IPS-18a (cell line): ENCODE results near the gene THBS3.

Experiments used
- H3K27ac ChIP-seq: one replicate; pipeline ENCODE4 v1.5.1; 2013; ENCODE audit warnings: low read length
- H3K27me3 ChIP-seq: one replicate; pipeline ENCODE4 v1.6.1; 2013; ENCODE audit warnings: mild to moderate bottlenecking, low read length; ENCODE audit not compliant: control insufficient read depth, insufficient read depth
- H3K36me3 ChIP-seq: one replicate; pipeline ENCODE4 v1.6.1; 2013; ENCODE audit warnings: low read depth, low read length; ENCODE audit not compliant: control insufficient read depth
- H3K4me1 ChIP-seq: one replicate; pipeline ENCODE4 v1.6.1; 2013; ENCODE audit warnings: low read depth, low read length; ENCODE audit not compliant: control insufficient read depth
- H3K4me3 ChIP-seq: one replicate; pipeline ENCODE4 v1.5.1; 2013; ENCODE audit warnings: low read length
- H3K9ac ChIP-seq: one replicate; pipeline ENCODE4 v1.6.1; 2013; ENCODE audit warnings: mild to moderate bottlenecking, low read length, moderate library complexity
- H3K9me3 ChIP-seq: one replicate; pipeline ENCODE4 v1.6.1; 2013; ENCODE audit warnings: low read depth, low read length; ENCODE audit not compliant: control insufficient read depth

THBS3 gene

DNA sequence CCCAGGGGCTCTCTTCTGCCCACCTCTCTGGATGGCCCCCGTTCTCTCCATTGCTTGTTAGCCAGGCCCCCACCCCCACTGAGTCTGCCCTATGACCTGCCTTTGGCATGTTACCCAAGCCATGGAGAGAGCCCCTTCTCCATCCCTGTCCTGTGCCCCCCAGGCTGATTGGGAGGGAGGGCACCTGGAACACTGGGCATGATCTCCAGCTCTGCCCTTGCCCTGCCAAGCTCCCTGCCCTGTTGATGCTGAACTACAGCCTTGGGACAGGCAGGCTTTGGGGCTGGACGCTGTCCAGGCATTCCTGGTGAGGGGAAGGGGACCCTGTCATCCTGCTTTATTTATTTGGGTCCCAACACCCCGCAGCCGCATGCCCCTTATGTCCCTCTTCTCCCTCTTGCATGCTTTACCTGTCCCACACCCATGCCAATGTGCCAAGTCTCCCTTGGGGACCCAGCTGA, 23.3 kb downstream of the THBS3 start:
- Histone ChIP-seq H3K27me3 (no peaks in the 10 kb centered on the region), H3K27ac (no peak overlapping the region)

GRCh38 chr1:155183775-155184221, 23.9 kb downstream of the THBS3 start:
- H3K4me1 ChIP-seq: peaks cover 15% of the 10 kb centered on the region
- no peaks in the 10 kb centered on the region for H3K9me3 ChIP-seq
- no peak overlapping the region for H3K9ac ChIP-seq
- no peak overlapping the region for H3K4me3 ChIP-seq
- H3K27me3 ChIP-seq: no peaks in the 10 kb centered on the region
- no peak overlapping the region for H3K27ac ChIP-seq
- peaks cover 23% of the 10 kb centered on the region for H3K36me3 ChIP-seq

More for the DNA sequence above, 23.3 kb downstream of the THBS3 start:
- Histone ChIP-seq H3K9ac (no peak overlapping the region), H3K4me3 (no peak overlapping the region), H3K9me3 (no peaks in the 10 kb centered on the region), H3K36me3 (peaks cover 18% of the 10 kb centered on the region), H3K4me1 (peaks cover 15% of the 10 kb centered on the region)

GRCh38 chr1:155182052-155182550, 25.6 kb downstream of the THBS3 start:
- H3K9me3 ChIP-seq: no peaks in the 10 kb centered on the region
- H3K27ac ChIP-seq: no peak overlapping the region
- no peaks in the 10 kb centered on the region for H3K27me3 ChIP-seq
- H3K9ac ChIP-seq: no peak overlapping the region
- peaks cover 36% of the 10 kb centered on the region for H3K36me3 ChIP-seq
- peaks cover 15% of the 10 kb centered on the region for H3K4me1 ChIP-seq
- no peak overlapping the region for H3K4me3 ChIP-seq

- H3K9me3 ChIP-seq: no peaks in the 10 kb centered on the region
- H3K4me3 ChIP-seq: no peak overlapping the region
- H3K27me3 ChIP-seq: no peaks in the 10 kb centered on the region
- H3K36me3 ChIP-seq: peaks cover 40% of the 10 kb centered on the region
- H3K4me1 ChIP-seq: peaks cover 13% of the 10 kb centered on the region
- H3K27ac ChIP-seq: no peak overlapping the region
- H3K9ac ChIP-seq: no peak overlapping the region
Observed at GRCh38 chr1:155181371-155182051, 26.2 kb downstream of the THBS3 start.

DNA sequence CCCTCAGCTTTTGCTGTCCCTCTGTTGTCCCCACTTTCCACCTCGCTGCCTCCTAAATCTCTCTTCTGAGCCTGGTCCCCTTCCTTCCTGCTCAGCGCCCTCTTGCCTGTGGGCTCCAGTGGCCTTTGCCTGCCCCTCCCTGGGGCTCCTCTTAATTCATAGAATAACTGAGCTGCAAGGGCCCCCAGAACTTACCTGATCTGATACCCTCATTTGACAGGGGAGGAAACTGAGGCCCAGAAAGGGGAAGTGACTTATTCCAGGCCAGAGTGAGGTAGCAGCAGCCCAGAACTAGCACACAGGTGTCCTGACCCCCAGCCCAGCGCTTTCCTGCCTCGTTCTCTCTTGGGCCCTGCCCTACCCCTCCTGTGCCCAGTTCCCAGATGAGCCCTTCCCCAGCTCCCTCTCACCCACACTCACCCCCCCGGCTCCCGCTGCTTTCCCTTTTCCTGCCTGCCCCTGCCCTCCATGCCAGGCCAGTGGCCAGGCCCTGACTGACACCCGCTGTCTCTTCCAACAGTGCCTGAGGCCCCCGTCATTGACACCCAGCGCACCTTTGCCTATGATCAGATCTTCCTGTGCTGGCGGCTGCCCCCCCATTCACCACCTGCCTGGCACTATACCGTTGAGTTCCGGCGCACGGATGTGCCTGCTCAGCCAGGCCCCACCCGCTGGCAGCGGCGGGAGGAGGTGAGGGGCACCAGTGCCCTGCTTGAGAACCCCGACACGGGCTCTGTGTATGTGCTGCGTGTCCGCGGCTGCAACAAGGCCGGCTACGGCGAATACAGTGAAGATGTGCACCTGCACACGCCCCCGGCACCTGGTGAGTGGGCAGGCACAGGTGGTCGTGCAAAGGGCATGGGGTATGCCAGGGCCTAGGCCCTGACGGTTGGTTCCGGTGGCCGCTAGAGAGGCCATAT, 28.3 kb downstream of the THBS3 start:
- Histone ChIP-seq H3K9me3 (no peaks in the 10 kb centered on the region), H3K27ac (no peak overlapping the region), H3K4me1 (no peaks in the 10 kb centered on the region), H3K9ac (no peak overlapping the region), H3K27me3 (no peaks in the 10 kb centered on the region), H3K4me3 (no peak overlapping the region), H3K36me3 (peaks cover 40% of the 10 kb centered on the region)

GRCh38 chr1:155178441-155179111, 29.1 kb downstream of the THBS3 start:
- Histone ChIP-seq H3K4me1 (peaks cover 4% of the 10 kb centered on the region), H3K36me3 (peaks cover 39% of the 10 kb centered on the region), H3K9me3 (no peaks in the 10 kb centered on the region), H3K4me3 (no peak overlapping the region), H3K9ac (no peak overlapping the region), H3K27me3 (no peaks in the 10 kb centered on the region), H3K27ac (no peak overlapping the region)

DNA sequence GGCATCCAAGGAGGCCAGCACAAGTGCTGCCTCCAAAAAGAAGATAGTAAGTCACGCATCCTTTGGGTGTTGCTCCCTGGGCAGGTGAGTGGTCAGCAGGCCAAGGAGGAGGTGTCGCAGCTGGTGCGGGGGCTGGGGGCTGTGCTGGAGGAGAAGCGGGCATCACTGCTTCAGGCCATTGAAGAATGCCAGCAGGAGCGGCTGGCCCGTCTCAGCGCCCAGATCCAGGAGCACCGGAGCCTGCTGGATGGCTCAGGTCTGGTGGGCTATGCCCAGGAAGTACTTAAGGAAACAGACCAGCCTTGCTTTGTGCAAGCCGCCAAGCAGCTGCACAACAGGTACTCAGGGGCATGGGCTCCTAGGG, 29.8 kb downstream of the THBS3 start:
- no peaks in the 10 kb centered on the region for H3K27me3 ChIP-seq
- peaks cover 35% of the 10 kb centered on the region for H3K36me3 ChIP-seq
- no peak overlapping the region for H3K9ac ChIP-seq
- no peaks in the 10 kb centered on the region for H3K9me3 ChIP-seq
- H3K27ac ChIP-seq: no peak overlapping the region
- no peak overlapping the region for H3K4me3 ChIP-seq
- H3K4me1 ChIP-seq: peaks cover 4% of the 10 kb centered on the region

DNA sequence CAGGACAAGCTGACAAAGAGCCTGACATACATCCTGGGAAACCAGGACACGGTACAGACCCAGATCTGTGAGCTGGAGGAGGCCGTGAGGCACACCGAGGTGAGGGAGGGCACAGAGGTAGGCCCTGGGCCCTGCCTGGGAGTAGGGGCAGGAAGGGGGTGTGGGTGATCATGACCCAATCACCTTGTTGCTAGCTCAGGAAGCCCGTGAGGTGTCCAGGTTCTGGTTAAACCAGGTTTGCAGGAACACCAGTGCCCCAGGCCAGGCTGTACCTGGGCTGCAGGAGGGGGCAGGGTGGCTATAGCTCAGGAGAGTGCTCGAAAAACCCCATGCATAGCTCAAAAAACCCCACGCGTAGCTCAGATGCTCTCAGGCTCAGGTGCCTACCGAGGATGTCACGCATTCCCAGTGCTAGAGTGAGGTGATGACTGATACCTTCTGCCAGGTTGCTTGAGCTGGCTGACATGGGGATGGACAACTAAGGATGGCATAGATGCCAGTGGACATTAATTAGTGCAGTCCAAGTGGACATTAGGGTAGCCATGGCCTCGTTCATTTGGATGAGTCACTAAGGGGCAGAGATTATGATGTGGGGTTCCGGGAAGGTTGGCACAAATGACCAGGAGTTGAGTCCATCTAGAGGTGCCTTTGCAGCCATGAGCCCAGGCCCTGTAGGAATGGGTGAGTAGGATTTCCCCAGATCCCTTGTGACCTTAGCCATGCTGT, 30.3 kb downstream of the THBS3 start:
- peaks cover 35% of the 10 kb centered on the region for H3K36me3 ChIP-seq
- H3K9ac ChIP-seq: no peak overlapping the region
- no peaks in the 10 kb centered on the region for H3K9me3 ChIP-seq
- no peak overlapping the region for H3K27ac ChIP-seq
- no peaks in the 10 kb centered on the region for H3K27me3 ChIP-seq
- no peak overlapping the region for H3K4me3 ChIP-seq
- peaks cover 6% of the 10 kb centered on the region for H3K4me1 ChIP-seq

DNA sequence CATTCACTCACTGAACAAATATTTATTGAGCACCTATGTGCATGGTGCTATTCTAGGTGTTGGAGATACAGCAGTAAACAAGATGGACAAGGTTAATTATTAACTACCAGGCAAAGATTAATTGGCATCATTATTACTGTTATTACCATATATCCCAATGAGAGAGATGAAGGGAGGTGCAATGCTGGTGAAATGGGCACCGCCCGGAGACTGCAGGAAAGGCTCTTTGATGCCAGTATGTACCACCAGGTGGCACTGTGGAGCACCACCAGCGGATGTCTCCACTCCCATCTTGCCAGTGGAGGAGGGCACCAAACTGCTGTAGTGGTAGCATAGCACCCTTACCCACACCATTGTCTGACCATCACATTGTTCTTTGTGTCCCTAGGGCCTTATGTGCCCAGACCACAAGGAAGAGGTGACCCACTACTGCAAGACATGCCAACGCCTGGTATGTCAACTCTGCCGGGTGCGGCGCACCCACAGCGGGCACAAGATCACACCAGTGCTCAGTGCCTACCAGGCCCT, 31.1 kb downstream of the THBS3 start:
- no peak overlapping the region for H3K27ac ChIP-seq
- peaks cover 11% of the 10 kb centered on the region for H3K4me1 ChIP-seq
- no peak overlapping the region for H3K4me3 ChIP-seq

DNA sequence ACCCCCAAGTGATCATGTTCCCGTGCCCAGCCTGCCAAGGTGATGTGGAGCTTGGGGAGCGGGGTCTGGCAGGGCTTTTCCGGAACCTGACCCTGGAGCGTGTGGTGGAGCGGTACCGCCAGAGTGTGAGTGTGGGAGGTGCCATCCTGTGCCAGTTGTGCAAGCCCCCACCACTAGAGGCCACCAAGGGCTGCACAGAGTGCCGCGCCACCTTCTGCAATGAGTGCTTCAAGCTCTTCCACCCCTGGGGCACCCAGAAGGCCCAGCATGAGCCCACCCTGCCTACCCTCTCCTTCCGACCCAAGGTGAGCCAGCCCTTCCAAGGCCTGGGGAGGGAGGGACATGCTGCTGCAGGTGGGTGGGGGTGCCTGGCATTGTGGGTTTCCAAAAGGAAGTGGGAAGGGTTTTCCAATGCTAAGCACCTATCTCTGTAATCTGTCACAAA, 31.7 kb downstream of the THBS3 start:
- no peak overlapping the region for H3K9ac ChIP-seq
- no peaks in the 10 kb centered on the region for H3K27me3 ChIP-seq
- H3K9me3 ChIP-seq: no peaks in the 10 kb centered on the region
- peaks cover 11% of the 10 kb centered on the region for H3K4me1 ChIP-seq
- no peak overlapping the region for H3K27ac ChIP-seq
- H3K4me3 ChIP-seq: no peak overlapping the region
- H3K36me3 ChIP-seq: peaks cover 27% of the 10 kb centered on the region

More for the DNA sequence above, 31.1 kb downstream of the THBS3 start:
- peaks cover 32% of the 10 kb centered on the region for H3K36me3 ChIP-seq
- no peak overlapping the region for H3K9ac ChIP-seq
- H3K27me3 ChIP-seq: no peaks in the 10 kb centered on the region
- no peaks in the 10 kb centered on the region for H3K9me3 ChIP-seq
